Activated T-cell treated with anti-CD3 and anti-CD28 coated beads, Interleukin-2, amount 50 U/mL, for 4 hours (primary cell): Measurements from ENCODE around the gene LRRTM4. TPM values are rescaled to one million over a fixed set of nuclear protein-coding genes. Genes with fewer than 3 reads are reported as not detected.

Experiments used
- ATAC-seq, 2 donors: fragments of 200-7000 bp; cut with Tn5 transposase; one replicate each; pipeline ENCODE4 v1.10.0; 2021
- DNase-seq: peaks from one replicate; pipeline ENCODE4 v3.0.0-alpha.2; 2020
- H3K27me3 Mint-ChIP-seq: one replicate; pipeline ENCODE4 v1.8.0; 2021; ENCODE audit warnings: low read depth, mixed read lengths
- H3K36me3 Mint-ChIP-seq: one replicate; pipeline ENCODE4 v1.8.0; 2022; ENCODE audit warnings: mixed read lengths; ENCODE audit not compliant: insufficient read depth
- H3K4me1 Mint-ChIP-seq: one replicate; pipeline ENCODE4 v1.8.0; 2021; ENCODE audit warnings: low read depth, mixed read lengths
- H3K4me3 Mint-ChIP-seq: one replicate; pipeline ENCODE4 v1.8.0; 2021; ENCODE audit warnings: mild to moderate bottlenecking, moderate library complexity, mixed read lengths
- H3K9me3 Mint-ChIP-seq: one replicate; pipeline ENCODE4 v1.8.0; 2021; ENCODE audit warnings: mixed read lengths
- total RNA-seq, 3 donors: library from RNA; stranded (reverse); gene quantifications; one replicate each; pipeline ENCODE4 v1.2.1, GENCODE V29; 2021

The LRRTM4 gene
- total RNA-seq, 3 donors from 2014 or later = not detected

DNA sequence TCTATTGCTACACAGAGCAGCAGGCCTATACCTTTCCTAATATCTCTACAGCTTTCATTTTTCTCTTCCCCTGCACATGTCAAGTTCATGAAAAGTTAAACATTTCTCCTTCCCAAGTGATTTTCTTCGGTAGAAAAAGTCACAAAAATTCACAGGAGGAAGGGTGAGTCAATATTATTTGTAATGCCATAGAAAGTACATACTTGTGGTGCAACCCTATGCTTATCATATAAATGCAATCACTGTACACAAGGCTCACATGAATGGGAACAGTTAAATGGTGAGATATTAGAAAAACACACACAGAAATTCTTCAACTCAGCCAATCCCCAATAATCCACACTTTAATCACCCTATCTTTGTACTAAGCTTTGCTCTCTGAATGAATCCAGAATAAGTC, 651.6 kb downstream of the LRRTM4 start:
- peaks cover 8% of the 10 kb centered on the region for H3K9me3 Mint-ChIP-seq
- H3K36me3 Mint-ChIP-seq = no peaks in the 10 kb centered on the region
- ATAC-seq (no peak), DNase-seq (no peak)
- no peaks in the 10 kb centered on the region for H3K27me3 Mint-ChIP-seq
- H3K4me3 Mint-ChIP-seq = no peak overlapping the region
- H3K4me1 Mint-ChIP-seq = no peaks in the 10 kb centered on the region

DNA sequence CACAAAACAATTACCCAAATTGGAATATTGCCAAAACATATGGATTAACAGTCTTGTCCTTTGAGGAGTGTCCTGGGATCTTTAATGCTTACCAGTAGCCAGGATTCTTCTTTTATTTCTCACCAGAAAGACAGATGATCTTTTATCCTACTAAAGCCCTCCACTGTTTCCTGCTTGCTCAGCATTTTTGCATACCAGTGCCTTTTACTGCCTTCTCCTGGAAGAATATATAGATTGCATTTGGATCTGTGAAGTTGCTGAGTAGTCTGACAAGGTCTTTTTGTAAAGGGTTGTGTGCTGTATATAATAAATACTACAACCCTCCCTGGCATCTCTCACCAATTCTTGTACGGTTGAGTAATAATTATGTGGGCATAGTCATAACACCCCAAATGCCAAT, 652.2 kb downstream of the LRRTM4 start:
- no peaks in the 10 kb centered on the region for H3K36me3 Mint-ChIP-seq
- ATAC-seq (no peak), DNase-seq (no peak)
- H3K4me1 Mint-ChIP-seq = no peaks in the 10 kb centered on the region
- H3K9me3 Mint-ChIP-seq = peaks cover 8% of the 10 kb centered on the region
- no peak overlapping the region for H3K4me3 Mint-ChIP-seq
- H3K27me3 Mint-ChIP-seq = no peaks in the 10 kb centered on the region

DNA sequence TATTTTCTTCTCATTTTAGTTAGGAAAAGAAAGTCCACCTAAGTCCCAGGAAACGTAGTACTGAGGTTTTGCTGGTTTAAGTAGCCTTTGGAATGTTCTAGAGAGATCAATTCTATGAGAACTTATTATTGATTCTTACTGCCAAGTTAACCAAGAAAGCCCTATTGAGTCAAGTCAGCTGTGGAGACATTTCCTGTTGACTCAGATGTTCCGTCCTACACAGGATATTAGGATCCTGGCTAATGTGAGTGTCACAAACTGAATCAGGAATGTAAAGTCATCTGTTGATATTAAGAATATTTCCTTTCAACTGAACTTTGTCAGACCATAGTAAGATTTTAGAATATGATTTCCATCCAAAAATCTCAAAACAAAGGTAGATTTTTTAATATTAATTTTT, 654.3 kb downstream of the LRRTM4 start:
- ATAC-seq = no peak
- Mint-ChIP-seq H3K9me3 (peaks cover 15% of the 10 kb centered on the region), H3K27me3 (no peaks in the 10 kb centered on the region), H3K4me1 (no peaks in the 10 kb centered on the region), H3K4me3 (no peak overlapping the region), H3K36me3 (no peaks in the 10 kb centered on the region)
- no peak for DNase-seq

DNA sequence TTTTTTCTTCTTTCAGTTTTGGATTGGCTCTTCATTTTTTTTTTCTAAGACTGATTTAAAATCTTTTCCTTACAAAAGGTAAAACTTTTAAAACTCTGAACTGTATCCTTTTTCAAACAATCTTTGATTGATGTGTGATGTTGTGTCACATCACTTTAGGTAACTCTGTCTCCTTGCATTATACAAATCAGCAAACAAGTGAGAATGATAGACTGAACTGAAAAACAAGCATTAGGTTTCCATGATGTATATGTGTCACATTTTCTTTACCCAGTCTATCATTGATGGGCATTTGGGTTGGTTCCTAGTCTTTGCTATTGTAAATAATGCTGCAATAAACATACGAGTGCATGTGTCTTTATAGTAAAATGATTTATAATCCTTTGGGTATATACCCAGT, 655.7 kb downstream of the LRRTM4 start:
- H3K9me3 Mint-ChIP-seq = peaks cover 11% of the 10 kb centered on the region
- no peak overlapping the region for H3K4me3 Mint-ChIP-seq
- H3K36me3 Mint-ChIP-seq = no peaks in the 10 kb centered on the region
- no peaks in the 10 kb centered on the region for H3K4me1 Mint-ChIP-seq
- no peak for DNase-seq
- ATAC-seq = no peak
- no peaks in the 10 kb centered on the region for H3K27me3 Mint-ChIP-seq

DNA sequence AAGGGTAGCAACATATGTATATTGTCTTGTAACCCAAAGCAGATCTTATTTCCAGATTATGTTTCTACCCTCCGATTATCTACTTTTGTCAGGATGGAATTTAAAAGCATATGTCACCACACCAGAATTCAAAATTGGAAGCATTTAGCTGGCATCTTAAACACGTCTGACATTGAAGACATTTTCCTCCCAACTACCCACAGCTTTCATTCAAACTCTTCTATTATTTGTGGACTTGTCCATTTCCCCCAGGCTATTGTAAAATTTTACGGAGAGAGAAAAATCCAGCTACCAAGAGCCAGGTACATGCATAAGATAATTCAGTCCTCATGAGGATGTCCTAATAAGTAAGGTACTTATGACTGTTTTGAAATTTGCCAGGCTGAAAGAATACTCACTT, 659.3 kb downstream of the LRRTM4 start:
- Mint-ChIP-seq H3K27me3 (no peaks in the 10 kb centered on the region), H3K9me3 (peaks cover 7% of the 10 kb centered on the region), H3K36me3 (no peaks in the 10 kb centered on the region), H3K4me3 (no peak overlapping the region), H3K4me1 (no peaks in the 10 kb centered on the region)
- ATAC-seq (no peak), DNase-seq (no peak)

DNA sequence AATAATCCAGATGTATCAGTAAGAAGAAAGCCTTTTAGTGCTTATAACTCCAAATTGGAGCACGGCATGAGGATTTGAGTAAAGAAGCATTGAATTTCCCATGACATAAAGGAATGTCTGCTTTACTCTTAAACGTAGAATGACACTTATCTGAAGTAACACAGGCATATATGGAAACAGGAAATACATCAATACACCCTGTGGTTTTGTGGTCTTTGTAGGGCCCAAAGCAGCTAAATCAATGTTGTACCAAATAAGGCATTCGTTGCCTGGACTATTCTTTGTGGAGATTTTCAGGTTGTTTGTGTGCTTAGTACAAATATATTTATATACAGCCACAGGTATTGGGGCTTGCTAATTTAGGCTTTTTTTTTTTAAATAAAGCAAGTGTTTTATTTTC, 660.5 kb downstream of the LRRTM4 start:
- ATAC-seq = no peak
- no peaks in the 10 kb centered on the region for H3K36me3 Mint-ChIP-seq
- no peaks in the 10 kb centered on the region for H3K4me1 Mint-ChIP-seq
- DNase-seq = no peak
- H3K27me3 Mint-ChIP-seq = no peaks in the 10 kb centered on the region
- H3K9me3 Mint-ChIP-seq = peaks cover 7% of the 10 kb centered on the region
- H3K4me3 Mint-ChIP-seq = no peak overlapping the region

DNA sequence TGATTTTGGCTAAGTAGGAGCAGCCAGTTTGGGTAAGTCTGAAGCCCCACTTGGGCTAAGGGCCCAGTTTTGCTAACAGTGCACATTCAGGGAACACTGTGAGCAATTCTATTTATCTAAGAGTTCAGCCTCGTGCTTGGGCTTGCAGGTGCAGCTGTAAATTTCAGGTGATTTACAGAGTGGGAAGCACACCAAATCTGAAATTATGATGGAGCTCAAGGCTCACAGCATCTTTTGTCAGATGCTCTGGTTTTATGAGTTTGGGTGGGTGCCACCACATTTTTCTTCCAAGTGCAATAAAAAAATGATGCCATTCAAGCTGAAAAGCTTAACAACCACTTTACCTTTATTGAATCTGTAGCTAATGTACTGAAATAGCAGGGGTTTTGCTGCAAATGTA, 671.2 kb downstream of the LRRTM4 start:
- H3K9me3 Mint-ChIP-seq = peaks cover 28% of the 10 kb centered on the region
- no peaks in the 10 kb centered on the region for H3K36me3 Mint-ChIP-seq
- DNase-seq = no peak
- ATAC-seq = no peak
- no peaks in the 10 kb centered on the region for H3K4me1 Mint-ChIP-seq
- no peaks in the 10 kb centered on the region for H3K27me3 Mint-ChIP-seq
- no peak overlapping the region for H3K4me3 Mint-ChIP-seq

DNA sequence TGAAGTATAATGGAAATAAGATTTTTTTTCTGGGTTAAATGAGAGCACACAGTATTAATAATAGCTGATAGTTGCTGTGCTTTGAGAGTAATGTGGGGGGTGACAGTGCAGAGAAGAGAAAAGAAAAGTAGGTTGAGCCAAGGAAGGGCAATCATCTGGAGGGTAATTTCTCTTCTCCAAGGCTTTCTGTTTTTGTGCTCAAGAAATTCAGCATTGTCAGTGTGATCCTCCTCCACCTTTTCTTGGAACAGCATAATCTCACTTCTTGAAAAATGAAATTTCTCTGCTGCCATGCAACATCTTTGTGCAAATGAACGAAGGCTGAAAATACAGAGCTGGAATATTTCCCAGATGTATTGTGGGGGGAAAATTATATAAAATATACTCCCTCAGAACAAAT, 673.1 kb downstream of the LRRTM4 start:
- ATAC-seq = no peak
- no peaks in the 10 kb centered on the region for H3K36me3 Mint-ChIP-seq
- H3K27me3 Mint-ChIP-seq = no peaks in the 10 kb centered on the region
- DNase-seq = no peak
- H3K9me3 Mint-ChIP-seq = peaks cover 18% of the 10 kb centered on the region
- H3K4me3 Mint-ChIP-seq = no peak overlapping the region
- no peaks in the 10 kb centered on the region for H3K4me1 Mint-ChIP-seq

DNA sequence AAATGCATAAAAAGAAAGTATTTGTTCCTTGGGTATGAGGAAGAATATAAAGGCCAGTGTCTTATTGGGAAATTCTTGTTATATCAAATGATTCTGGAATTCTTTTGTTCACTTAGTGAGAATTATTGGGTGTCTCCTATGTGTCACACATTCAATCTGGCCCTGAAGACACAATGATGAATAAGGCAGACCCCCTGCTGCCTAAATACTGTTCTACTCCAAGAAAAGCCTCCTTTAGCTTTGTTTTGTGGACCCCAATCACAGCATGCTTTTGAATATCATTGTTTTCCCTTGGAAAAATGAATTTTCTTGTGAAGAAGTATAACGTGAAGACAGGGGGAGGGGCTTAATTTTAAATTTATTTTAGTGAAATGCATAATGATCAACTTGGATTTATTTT, 682.4 kb downstream of the LRRTM4 start:
- peaks cover 5% of the 10 kb centered on the region for H3K9me3 Mint-ChIP-seq
- H3K4me3 Mint-ChIP-seq = no peak overlapping the region
- no peak for ATAC-seq
- DNase-seq = no peak
- no peaks in the 10 kb centered on the region for H3K4me1 Mint-ChIP-seq
- H3K27me3 Mint-ChIP-seq = no peaks in the 10 kb centered on the region
- no peaks in the 10 kb centered on the region for H3K36me3 Mint-ChIP-seq

DNA sequence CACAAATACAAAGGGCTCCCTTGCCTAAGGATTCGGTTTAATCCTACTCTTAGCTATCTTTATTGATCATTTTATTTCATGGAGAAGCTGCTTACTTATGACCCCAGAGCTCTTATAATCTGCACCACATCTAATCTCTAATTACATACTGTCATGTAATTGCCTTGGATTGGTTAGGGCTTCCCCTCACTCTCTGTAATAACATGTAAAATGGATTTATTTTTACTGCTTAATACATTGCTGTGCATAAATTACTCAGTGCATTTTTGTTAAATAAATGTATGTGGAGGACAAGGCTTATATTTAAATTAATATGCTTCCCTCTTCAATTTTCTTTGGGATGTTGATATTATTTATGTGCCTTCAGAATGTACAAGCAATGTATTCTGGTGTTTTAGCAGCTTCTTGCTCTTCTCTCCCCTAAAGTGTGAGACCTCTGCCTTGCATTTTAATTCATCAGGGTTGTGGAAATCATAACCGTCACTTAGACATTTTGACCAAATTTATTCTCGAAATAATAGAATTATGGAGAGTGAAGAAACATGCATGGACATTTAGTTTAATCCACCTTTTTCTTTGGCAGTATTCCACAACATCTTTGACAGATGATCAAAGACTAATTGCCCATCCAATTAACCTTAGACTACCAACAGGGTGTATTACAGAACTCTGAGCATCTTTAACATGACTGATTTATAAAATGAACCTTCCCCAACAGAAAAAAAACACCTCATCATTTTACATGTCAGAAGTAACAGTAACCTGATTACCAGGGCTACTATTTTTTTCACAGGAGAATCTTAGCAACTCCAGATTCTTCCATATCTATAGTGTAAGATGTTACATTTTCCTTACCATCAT, 692.6 kb downstream of the LRRTM4 start:
- peaks cover 11% of the 10 kb centered on the region for H3K9me3 Mint-ChIP-seq
- no peaks in the 10 kb centered on the region for H3K4me1 Mint-ChIP-seq
- H3K36me3 Mint-ChIP-seq = no peaks in the 10 kb centered on the region
- no peak overlapping the region for H3K4me3 Mint-ChIP-seq
- no peak for DNase-seq
- ATAC-seq = no peak
- no peaks in the 10 kb centered on the region for H3K27me3 Mint-ChIP-seq

DNA sequence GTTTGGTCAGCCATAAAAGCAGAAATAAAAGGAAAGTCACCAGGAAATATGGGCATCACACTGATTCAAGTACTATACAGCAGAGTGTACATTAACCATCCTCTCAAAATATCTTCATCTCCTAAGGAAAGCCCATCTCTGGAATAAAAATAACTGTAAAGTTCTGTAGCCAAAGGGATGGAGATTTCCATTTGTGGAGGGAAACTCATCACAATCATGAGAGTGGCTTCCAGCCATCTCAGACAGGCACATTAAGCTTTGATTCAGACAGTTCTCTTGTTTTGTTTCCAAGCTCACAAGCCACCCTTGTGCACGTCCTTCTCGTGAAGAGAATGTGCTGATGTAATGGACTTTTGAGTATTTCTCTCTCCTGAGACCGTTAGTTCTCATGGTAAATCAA, 695.5 kb downstream of the LRRTM4 start:
- DNase-seq = no peak
- no peak for ATAC-seq
- Mint-ChIP-seq H3K9me3 (peaks cover 11% of the 10 kb centered on the region), H3K4me3 (no peak overlapping the region), H3K36me3 (no peaks in the 10 kb centered on the region), H3K4me1 (no peaks in the 10 kb centered on the region), H3K27me3 (no peaks in the 10 kb centered on the region)

DNA sequence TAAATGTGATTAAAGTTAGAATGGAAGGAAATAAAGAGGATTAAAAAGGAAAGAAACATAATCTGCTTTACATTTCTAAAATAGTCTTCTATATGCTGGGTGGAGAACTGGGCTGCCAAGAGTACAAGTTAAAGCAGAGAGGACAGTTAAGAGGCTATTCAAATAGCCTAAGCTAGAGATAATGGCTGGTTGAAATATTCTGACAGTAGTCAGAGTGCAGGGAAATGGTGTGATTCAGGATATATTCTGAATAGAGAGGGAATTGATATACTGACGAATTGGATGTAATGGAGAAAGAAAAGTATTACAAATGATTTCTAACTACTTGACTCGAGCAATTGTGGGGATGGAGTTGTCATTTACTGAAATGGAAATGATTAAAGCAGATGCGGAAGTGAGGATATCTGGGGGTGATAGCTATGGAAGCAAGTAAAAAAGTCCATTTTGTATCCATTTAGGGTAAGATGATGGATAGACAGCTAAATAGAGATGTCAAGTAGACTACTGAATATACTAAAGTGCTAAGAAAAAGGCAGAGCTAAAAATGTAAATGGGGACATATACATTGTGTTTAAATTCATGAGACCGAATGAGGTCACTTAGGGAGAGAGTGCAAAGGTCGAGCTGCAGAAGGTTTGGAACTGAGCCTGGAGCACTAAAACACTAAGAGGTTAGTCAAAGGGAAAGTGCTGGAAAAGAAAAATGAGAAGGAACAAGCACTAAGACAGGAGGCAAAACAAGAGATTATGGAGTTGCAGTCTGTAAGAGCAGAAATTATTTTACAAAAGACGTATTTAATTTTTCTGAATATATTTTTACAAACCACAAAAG, 696.8 kb downstream of the LRRTM4 start:
- no peaks in the 10 kb centered on the region for H3K36me3 Mint-ChIP-seq
- DNase-seq (no peak), ATAC-seq (no peak)
- H3K27me3 Mint-ChIP-seq = no peaks in the 10 kb centered on the region
- H3K9me3 Mint-ChIP-seq = peaks cover 11% of the 10 kb centered on the region
- H3K4me3 Mint-ChIP-seq = no peak overlapping the region
- H3K4me1 Mint-ChIP-seq = no peaks in the 10 kb centered on the region

DNA sequence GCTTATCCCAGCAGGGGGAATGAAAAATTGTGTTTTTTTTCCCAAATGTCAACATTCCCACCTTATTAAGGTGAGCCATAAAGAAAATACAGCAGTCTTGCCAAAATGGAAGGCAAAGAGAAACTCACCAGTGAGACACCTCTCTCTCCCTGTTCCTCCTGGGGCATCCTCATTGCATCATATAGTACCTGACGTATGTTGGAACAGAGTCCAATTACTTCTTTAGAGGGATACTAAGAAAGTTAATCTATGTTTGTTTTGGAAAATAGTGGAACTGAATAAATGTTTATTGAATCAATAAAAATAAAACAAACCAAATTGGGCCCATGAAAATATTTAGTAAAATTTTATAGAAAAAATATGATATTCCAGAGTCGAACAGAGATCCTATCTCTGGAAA, 700.4 kb downstream of the LRRTM4 start:
- ATAC-seq = no peak
- Mint-ChIP-seq H3K27me3 (no peaks in the 10 kb centered on the region), H3K9me3 (peaks cover 14% of the 10 kb centered on the region), H3K36me3 (no peaks in the 10 kb centered on the region), H3K4me1 (no peaks in the 10 kb centered on the region), H3K4me3 (no peak overlapping the region)
- DNase-seq = no peak

DNA sequence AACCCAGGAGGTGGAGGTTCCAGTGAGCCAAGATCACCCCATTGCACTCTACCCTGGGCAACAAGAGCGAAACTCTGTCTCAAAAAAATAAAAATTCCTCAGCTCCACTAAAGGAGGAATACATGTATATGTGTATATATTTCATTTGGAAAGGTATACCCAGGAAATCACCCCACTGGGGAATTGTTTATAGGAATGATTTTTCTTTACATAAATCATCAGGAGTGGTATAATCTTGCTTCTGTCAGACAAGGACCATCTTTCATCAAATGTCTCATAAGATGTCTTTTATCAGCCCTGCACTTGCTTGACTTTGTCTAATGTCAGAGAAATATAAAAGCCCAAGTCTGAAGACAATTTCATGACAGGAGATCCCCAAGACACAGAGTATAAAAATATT, 709.1 kb downstream of the LRRTM4 start:
- H3K36me3 Mint-ChIP-seq = no peaks in the 10 kb centered on the region
- H3K27me3 Mint-ChIP-seq = no peaks in the 10 kb centered on the region
- H3K4me3 Mint-ChIP-seq = no peak overlapping the region
- DNase-seq = no peak
- H3K9me3 Mint-ChIP-seq = peaks cover 16% of the 10 kb centered on the region
- no peaks in the 10 kb centered on the region for H3K4me1 Mint-ChIP-seq
- ATAC-seq = no peak

DNA sequence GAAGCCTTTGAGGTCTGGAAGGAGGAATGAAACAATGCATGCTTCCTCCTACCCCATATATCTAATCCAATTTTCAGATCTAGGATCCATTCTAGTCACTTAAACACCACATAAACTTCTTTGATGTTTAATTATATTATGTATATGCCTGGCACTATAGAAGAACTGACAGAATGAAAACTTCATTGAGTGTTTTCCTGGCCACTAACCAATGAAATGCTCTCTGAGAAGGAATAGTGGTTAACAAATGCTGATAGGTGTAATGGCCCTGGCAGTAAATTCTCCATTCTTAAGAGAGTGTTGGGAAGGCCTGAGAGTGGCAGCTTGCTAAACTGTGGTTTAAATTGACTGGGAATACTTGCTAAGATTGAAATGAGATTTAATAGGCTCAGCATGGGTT, 710.0 kb downstream of the LRRTM4 start:
- ATAC-seq (no peak), DNase-seq (no peak)
- H3K9me3 Mint-ChIP-seq = peaks cover 19% of the 10 kb centered on the region
- H3K4me1 Mint-ChIP-seq = no peaks in the 10 kb centered on the region
- H3K36me3 Mint-ChIP-seq = no peaks in the 10 kb centered on the region
- no peaks in the 10 kb centered on the region for H3K27me3 Mint-ChIP-seq
- H3K4me3 Mint-ChIP-seq = no peak overlapping the region
